K562 (cell line): ENCODE data around the gene FOXRED2.

Experiments used
- BACH1 ChIP-seq: fragments of 200-800 bp; sonication (Bioruptor generic); IDR thresholded peaks from 2 replicates; pipeline ENCODE4 v1.6.1; 2016; ENCODE audit warnings: missing genetic modification characterization, missing compliant biosample characterization
- CREB5 ChIP-seq: fragments of 250-450 bp; sonication (Bioruptor Pico); IDR thresholded peaks from 2 replicates; pipeline ENCODE4 v1.5.0; 2020; ENCODE audit warnings: mild to moderate bottlenecking
- FOXM1 ChIP-seq, 2 experiments: fragments of 450-650 bp in 1 of 2; sonication (generic) in 1 of 2; formaldehyde crosslinking in 1 of 2; IDR thresholded peaks; 2 replicates each; pipeline versions ENCODE4 v1.6.1 to v1.9.0; 2017 to 2022; ENCODE audit warnings: low read depth in 2 of 2, mild to moderate bottlenecking in 2 of 2, missing genetic modification reagents in 1 of 2, moderate library complexity in 1 of 2
- SAFB2 ChIP-seq: fragments of 200-400 bp; formaldehyde crosslinking; IDR thresholded peaks from 2 replicates; pipeline ENCODE4 v1.6.1; 2018; ENCODE audit warnings: borderline replicate concordance, low read length, low read depth, moderate library complexity; ENCODE audit not compliant: severe bottlenecking
- SOX6 ChIP-seq: fragments of 450-650 bp; IDR thresholded peaks from 2 replicates; pipeline ENCODE4 v1.6.1; 2014; ENCODE audit warnings: mild to moderate bottlenecking
- SREBF2 ChIP-seq: sonication (generic); formaldehyde crosslinking; IDR thresholded peaks from 2 replicates; pipeline ENCODE4 v1.4.0; 2020; ENCODE audit warnings: mild to moderate bottlenecking, missing genetic modification reagents
- ZNF354B ChIP-seq: fragments of 250-450 bp; sonication (Bioruptor Pico); IDR thresholded peaks from 2 replicates; pipeline ENCODE4 v1.4.0; 2020
- ZSCAN29 ChIP-seq: fragments of 450-650 bp; IDR thresholded peaks from 2 replicates; pipeline ENCODE4 v1.6.1; 2017
- TF ChIP-seq, protein P1 (sequence below), 3 experiments: IDR thresholded peaks in 2 of 3; conservative IDR thresholded peaks in 1 of 3; 2 replicates each; pipeline ENCODE4 v1.5.1; 2011 to 2012; ENCODE audit warnings: low read length in 3 of 3, mild to moderate bottlenecking in 3 of 3, control low read depth in 2 of 3, improper control_type of control experiment in 1 of 3, inconsistent platforms in 1 of 3, low read depth in 1 of 3, mixed read lengths in 1 of 3, moderate library complexity in 1 of 3; ENCODE audit not compliant: insufficient read depth in 2 of 3

DNA sequence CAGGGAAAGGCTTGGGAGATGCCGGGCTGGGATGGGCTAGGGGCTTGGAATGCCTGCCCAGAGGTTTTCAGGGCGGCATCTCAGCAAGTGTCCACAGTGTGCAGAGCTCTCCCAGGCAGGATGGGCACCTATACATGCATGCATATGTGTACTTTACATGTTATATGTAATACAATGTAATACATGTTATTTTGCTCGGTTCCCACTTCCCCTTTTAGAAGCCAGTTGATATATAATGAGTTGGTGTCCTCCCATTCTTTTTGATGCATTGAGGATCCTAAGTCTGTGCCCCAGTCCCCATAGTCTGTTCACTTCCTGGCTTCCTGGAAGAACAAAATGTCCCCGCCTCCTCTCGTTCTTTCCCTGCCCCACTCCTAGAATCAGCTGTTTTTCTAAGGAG, 42.2 kb upstream of the FOXRED2 start:
- TF ChIP-seq, protein P1, sequence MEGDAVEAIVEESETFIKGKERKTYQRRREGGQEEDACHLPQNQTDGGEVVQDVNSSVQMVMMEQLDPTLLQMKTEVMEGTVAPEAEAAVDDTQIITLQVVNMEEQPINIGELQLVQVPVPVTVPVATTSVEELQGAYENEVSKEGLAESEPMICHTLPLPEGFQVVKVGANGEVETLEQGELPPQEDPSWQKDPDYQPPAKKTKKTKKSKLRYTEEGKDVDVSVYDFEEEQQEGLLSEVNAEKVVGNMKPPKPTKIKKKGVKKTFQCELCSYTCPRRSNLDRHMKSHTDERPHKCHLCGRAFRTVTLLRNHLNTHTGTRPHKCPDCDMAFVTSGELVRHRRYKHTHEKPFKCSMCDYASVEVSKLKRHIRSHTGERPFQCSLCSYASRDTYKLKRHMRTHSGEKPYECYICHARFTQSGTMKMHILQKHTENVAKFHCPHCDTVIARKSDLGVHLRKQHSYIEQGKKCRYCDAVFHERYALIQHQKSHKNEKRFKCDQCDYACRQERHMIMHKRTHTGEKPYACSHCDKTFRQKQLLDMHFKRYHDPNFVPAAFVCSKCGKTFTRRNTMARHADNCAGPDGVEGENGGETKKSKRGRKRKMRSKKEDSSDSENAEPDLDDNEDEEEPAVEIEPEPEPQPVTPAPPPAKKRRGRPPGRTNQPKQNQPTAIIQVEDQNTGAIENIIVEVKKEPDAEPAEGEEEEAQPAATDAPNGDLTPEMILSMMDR (IDR thresholded peaks at IDR 0.05 in 2 of 3, conservative IDR thresholded peaks at IDR 0.05 in 1 of 3; ENCODE audit: insufficient read depth in 2 of 3, low read depth in 1 of 3, low read length in 3 of 3): no peak
- TF ChIP-seq CREB5 (no peak), BACH1 (tag) (no peak), ZNF354B (CRISPR knock-in tag) (no peak), SREBF2 (CRISPR knock-in tag) (no peak), ZSCAN29 (no peak), FOXM1 (IDR thresholded peaks at IDR 0.05; ENCODE audit: low read depth) (no peak), FOXM1 (CRISPR knock-in tag; IDR thresholded peaks at IDR 0.05; ENCODE audit: low read depth) (no peak), SAFB2 (no peak), SOX6 (no peak)
